ENCODE data around the gene SLC9A6.

DNA sequence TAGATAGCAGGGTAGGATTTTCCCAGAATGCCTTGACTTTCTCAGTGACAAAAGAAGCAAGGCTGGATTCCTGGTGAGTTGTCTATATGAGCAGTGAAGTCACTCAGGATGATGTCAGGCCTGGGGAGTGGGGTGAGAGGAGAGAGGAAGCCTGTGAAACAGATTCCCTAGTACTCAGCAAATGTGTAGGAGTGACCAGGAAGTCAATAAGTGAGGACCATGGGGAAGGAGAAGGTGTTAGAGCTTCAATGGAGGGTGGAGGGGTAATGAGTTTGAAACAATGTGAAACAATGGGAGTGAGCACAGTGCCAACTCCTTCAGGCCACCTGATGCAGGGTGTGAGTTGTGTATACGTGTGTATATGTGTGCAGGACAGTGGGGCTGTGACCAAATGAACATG, 2.4 kb upstream of the SLC9A6 start:
- TF ChIP-seq, protein P1, sequence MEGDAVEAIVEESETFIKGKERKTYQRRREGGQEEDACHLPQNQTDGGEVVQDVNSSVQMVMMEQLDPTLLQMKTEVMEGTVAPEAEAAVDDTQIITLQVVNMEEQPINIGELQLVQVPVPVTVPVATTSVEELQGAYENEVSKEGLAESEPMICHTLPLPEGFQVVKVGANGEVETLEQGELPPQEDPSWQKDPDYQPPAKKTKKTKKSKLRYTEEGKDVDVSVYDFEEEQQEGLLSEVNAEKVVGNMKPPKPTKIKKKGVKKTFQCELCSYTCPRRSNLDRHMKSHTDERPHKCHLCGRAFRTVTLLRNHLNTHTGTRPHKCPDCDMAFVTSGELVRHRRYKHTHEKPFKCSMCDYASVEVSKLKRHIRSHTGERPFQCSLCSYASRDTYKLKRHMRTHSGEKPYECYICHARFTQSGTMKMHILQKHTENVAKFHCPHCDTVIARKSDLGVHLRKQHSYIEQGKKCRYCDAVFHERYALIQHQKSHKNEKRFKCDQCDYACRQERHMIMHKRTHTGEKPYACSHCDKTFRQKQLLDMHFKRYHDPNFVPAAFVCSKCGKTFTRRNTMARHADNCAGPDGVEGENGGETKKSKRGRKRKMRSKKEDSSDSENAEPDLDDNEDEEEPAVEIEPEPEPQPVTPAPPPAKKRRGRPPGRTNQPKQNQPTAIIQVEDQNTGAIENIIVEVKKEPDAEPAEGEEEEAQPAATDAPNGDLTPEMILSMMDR (conservative IDR thresholded peaks at IDR 0.05 in 1 of 2, IDR thresholded peaks at IDR 0.05 in 1 of 2; ENCODE audit: low read depth in 1 of 2, low read length in 2 of 2), result no peak
- no peak for TF ChIP-seq EZH2 (IDR thresholded peaks at IDR 0.05; ENCODE audit: low read length, missing control alignments)

All from fibroblast of lung (primary cell).